Hematopoietic multipotent progenitor cell treated with erythropoietin and hydrocortisone succinate and interleukin-3 and kit ligand, for 8 days (in vitro differentiated cells): ENCODE results near the gene GSN.

Experiments
- DNase-seq: peaks from one replicate; pipeline ENCODE4 v3.0.0-alpha.2; 2015

Gene GSN

DNA sequence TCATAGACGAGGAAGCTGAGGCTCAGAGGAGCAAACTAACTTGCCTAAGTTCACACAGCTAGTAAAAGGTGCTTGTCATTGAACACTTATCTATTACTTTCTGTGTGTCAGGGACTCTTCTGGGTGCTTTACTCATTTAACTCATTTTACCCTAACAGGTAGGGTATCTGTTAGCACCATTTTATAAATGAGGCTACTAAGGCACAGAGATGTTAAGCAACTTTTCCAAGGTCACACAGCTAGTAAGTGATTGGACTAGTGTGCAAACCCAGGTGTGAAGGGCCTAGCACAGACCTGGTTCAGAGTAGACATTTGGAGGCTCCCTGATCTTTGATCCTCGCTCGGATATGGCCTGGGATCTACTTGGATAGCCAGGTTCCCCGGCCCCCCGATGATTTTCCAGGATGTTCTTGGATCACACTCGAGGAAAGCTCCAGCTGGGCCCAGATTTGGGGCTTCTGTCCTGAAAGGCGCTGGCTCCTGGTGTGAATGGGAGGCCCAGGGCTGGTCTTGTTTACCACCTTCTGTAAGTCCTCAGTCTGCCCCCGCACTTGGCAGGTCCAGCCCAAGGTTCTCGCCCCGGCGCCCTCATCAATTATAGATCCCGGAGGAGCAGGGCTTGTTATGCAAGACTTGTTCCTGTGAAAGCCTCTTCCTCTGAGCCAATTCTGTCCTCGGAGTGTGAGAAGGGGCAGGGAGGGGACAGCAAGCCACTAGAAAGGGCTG lies 37.5 kb downstream of the GSN start:
- no peak for DNase-seq

DNA sequence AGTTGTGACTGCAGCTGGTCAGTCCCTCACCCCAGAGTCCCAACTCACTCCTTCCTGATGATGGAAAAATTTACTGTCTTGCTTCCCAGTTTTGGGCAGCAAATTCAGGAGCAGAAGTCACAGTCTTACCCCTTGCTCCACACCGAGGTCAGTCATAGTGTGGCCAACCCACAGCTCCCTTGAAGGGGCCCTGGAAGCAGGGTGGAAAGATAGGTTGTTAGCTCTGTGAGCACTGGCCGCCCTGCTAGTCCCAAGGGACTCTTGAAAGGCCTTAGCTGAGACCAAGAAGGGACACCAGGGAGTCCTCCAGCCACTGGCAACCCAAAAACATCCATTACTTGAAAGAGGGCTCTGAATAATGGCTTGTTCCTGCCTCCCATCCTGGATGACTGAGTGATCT lies 40.0 kb downstream of the GSN start:
- DNase-seq = no peak

GRCh38 chr9:121308765-121309164 lies 40.8 kb downstream of the GSN start:
- no peak for DNase-seq

GRCh38 chr9:121309171-121309570 lies 41.2 kb downstream of the GSN start:
- DNase-seq = no peak

- no peak for DNase-seq
Observed at GRCh38 chr9:121309833-121310425, 42.0 kb downstream of the GSN start.

DNA sequence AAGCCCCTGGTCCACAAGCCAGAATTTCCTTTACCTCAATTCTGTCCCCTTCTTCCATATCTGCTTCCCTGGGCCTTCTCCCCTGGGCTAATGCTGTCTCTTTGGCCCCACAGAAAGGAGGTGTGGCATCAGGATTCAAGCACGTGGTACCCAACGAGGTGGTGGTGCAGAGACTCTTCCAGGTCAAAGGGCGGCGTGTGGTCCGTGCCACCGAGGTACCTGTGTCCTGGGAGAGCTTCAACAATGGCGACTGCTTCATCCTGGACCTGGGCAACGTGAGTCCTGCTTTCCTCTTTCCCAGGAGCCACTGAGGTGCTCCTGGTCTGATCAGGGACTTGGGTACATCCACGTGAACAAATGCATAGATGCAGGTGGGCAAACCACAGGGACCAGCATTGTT lies 42.6 kb downstream of the GSN start:
- no peak for DNase-seq

DNA sequence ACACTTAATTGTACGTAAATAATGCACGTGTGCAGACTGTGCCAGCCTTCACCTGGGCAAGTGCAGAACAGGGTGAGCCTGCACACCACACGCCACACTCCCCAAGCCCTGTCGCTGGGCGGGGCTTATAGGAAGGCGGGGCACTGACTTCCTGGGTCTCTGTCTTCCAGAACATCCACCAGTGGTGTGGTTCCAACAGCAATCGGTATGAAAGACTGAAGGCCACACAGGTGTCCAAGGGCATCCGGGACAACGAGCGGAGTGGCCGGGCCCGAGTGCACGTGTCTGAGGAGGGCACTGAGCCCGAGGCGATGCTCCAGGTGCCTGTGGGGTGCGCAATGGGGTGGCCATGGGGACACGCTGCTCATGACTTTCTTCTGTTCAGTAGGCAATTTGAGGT lies 44.2 kb downstream of the GSN start:
- no peak for DNase-seq

- DNase-seq = no peak
Observed at GRCh38 chr9:121313458-121314152, 45.6 kb downstream of the GSN start.

GRCh38 chr9:121316378-121316777 lies 48.4 kb downstream of the GSN start:
- DNase-seq = no peak

DNA sequence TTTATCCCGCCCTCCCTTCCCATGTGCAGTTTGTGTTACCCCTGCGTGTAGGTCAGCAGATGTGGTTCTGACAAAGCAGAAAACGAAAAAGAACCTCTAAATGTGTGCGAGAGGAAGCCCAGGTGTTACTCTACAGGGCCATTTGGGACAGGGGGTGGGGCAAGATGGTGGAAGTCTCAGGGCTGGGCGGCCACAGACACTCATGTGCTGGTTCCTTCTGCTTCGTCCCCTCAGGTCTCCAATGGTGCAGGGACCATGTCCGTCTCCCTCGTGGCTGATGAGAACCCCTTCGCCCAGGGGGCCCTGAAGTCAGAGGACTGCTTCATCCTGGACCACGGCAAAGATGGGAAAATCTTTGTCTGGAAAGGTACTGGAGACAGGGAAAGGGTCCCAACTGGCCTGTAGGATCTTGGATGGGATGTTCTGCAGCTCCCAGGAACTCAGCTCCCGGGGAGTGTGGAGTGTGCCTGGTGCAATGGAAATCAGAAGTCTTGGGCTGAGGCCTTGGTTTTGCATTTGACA lies 49.0 kb downstream of the GSN start:
- no peak for DNase-seq

DNA sequence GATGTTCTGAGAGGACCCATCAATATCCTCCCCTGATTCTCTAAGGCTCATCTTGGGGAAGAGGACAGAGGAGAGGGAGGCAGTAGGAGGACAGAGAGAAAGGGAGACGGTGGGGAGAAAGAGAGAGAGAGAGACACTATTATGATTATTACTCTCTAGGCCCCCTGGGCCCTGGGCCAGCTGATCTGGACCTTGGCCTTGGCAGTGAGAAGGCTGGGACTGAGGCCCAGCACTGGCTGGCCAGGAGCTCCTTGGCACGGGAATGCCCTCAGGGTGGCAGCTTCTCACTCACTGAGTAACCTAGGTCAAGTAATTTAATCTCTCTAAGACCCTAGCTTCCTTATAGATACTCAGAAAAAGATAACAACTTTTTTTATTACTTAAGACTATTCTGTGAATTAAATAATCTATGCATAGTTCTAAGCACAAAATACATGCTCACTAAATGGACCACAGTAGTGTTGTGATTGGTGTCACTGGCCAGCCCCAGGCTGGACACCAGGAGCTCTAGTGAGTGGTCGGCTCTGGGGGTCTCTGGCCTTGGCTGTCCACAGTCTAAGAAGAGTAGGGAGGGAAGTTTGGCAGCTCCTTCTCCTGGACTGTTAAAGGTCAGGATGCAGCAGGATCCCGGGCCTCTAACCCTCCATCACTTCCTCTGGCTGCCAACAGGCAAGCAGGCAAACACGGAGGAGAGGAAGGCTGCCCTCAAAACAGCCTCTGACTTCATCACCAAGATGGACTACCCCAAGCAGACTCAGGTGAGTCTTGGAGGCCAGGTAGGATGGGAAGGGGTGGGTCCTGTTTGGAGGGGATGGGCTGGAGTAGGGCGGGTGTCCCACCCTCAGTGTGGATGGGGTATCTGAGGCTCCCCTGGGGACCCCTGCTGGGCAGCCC lies 50.0 kb downstream of the GSN start:
- DNase-seq = no peak

DNA sequence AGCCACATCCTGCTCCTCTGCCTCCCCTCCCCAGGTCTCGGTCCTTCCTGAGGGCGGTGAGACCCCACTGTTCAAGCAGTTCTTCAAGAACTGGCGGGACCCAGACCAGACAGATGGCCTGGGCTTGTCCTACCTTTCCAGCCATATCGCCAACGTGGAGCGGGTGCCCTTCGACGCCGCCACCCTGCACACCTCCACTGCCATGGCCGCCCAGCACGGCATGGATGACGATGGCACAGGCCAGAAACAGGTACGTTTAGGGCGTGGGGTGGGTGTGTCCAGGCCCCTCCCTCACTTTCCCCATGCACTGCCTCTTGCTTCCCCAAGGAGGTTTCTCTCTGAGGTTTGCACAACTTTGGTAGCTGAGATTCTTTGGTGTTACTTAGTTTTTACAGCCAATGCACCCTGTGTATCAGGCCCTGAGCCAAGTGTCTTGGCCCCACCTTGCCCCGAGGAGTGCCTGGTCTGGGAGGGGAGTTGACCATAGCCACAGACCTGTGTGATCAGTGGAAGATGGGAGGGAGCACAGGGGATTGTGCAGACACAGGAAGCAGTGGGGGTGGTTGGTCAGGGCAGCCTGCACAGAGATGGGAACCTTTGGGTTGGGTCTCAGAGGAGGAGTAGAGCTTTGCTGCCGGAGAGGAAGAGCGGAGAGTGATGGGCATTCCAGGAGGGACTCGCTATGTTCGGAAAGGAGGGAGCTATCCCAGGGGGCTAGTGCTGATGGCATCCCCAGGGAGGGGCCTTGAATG lies 50.8 kb downstream of the GSN start:
- DNase-seq = no peak

- no peak for DNase-seq
Observed at GRCh38 chr9:121319383-121319780, 51.4 kb downstream of the GSN start.

DNA sequence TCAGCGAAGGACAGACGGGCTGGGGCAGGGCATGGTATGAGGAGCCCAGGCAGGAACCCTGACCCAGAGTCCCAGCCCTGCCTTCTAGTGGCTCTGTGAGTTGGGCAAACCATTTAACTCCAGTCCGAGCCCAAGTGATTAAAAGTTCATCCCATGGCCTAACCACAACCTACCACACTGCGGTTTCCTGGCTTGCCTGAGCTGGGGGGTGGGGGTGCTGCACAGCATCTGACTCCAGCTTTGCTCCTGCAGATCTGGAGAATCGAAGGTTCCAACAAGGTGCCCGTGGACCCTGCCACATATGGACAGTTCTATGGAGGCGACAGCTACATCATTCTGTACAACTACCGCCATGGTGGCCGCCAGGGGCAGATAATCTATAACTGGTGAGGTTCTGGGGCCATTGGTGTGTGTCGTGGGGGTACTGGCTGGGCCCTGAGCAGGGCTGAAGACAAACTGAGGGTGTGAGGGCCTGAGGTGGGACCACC lies 53.1 kb downstream of the GSN start:
- peak; percentile 69 for DNase-seq

GRCh38 chr9:121322037-121322736 lies 54.2 kb downstream of the GSN start:
- DNase-seq = peak; percentile 62

DNA sequence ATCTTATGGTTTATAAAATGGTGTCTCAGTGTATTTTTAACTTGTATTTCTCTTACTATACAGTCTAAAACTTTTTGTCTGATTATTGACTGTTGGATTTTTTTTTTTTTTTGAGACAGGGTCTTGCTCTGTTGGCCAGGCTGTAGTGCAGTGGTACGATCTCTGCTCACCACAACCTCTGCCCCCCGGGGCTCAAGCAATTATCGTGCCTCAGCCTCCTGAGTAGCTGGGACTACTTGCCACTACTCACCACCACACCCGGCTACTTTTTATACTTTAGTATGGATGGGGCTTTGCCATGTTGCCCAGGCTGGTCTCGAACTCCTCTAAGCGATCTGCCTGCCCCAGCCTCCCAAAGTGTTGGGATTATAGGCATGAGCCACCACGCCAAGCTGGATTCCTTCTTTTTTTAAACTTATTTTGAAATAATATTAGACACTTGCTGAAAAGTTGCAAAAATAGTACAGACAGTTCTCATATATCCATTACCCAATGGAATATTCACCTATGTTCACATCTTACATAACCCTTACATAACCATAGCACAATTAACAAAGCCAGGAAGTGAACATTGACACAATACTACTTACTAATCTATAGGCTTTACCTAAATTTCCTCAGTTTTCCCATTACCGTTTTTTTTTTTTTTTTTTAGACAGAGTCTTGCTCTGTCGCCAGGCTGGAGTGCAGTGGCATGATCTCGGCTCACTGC lies 54.9 kb downstream of the GSN start:
- no peak for DNase-seq

DNA sequence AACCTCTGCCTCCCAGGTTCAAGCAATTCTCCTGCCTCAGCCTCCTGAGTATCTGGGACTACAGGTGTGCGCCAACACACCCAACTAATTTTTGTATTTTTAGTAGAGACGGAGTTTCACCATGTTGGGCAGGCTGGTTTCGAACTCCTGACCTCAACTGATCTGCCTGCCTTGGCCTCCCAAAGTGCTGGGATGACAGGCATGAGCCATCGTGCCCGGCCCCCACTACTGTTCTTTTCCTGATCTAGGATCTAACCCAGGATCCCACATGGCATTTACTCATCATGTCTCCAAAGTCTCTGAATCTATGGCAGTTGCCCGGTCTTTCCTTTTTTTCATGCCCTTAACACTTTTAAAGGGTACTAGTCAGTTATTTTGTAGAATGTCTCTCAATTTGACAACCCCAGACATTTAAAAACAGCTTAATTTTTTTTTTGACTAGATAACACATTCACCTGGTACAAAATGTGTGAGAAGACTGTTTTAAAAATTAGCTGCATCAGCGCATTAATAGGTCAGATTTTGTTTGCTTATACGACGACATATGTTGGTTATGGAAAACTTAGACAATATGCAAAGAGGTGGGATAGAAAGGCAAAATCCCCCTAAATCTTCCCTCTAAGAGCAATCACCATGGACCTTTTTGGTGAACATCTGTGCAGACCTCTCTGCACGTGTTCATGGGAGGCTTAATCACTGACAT lies 55.6 kb downstream of the GSN start:
- DNase-seq = no peak

DNA sequence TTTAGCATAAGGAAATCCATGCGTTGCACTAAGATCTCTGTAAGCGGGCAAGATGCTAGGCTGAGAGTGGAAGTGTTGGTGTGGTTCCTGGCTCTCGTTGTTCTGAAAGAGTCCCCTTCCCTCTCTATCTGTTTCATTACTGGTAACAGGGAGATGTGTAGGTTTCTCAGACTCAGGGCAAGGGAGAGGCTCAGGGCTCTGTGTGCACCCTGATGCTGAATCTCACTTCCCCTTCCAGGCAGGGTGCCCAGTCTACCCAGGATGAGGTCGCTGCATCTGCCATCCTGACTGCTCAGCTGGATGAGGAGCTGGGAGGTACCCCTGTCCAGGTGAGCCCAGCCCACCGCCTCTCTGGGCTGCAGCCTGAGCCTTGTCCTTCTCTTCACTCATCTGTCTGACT lies 56.4 kb downstream of the GSN start:
- no peak for DNase-seq

DNA sequence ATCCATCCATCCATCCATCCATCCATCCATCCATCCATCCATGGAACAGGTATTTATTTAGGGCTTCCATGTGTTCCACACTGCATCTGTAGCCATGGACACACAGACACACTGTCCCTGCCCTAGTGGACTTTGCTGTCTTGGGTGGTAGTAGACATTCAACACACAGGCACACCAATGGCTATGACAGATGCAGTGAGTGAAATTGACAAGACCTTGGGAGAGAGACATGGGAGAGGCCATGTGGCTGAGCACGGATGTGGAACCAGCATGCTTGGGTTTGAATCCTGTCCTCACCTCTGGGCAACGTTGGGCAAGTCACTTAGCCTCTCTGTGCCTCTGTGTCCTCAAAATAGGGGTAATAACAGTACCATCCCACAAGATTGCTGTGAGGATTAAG lies 56.8 kb downstream of the GSN start:
- DNase-seq = no peak

DNA sequence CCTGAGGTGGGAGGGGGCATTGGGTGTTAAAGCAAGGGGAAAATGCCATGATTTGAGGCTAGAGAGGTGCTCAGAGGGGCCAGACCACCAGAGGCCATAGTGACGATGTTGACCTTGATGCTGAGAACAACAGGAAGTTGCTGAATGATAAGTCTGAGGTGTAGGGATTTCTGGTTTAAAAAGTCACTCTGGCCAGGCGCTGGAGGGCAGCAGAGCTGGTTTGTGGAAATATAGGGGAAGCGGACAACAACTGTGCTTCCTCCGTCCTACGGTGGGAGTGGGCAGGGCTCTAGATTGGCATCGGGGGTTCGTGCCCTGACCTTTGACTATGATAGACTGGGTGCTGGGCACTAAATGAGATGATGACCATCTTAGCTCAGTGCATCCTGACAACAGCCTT lies 57.4 kb downstream of the GSN start:
- no peak for DNase-seq
